GM18508 (cell line): ENCODE results near the gene RESF1.
"Not testable (repeated sequence)": the region's sequence is repeated elsewhere in the genome, so short reads cannot be mapped to it uniquely, and the experiment has no call there.

ENCODE experiments used
- ATAC-seq: cut with Tn5 transposase; IDR thresholded peaks from one replicate; pipeline ENCODE4 v1.9.1; 2021; ENCODE audit warnings: moderate number of reproducible peaks; ENCODE audit not compliant: insufficient read depth, unreplicated experiment

RESF1 gene

DNA sequence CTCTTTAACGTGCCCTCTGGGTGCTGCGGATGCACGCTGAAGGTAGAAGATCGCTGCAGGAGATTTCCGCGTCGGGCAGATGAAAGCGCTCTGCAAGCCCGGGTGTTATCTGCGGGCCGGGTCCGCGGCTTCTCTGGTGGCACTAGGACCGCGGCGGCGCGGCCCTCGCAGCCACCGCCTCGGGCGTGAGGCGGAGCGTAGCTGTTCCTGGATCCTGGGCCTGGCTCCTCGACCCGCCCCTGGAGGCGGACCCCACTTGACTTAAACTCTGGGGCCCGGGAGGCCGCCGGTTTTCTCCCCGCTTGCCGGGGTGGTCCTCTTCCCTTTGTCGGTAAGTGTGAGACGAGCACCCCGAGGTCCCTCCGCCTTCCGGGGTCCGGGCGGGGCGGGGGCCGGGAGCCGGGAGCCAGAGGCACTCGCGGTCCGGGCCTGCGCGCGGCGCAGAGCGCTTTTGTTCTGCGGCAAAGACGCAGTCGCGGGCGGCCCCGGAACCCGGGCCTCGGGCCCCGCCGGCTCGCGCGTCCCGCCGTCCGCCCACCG is at the start of gene RESF1:
TSS of gene RESF1 (plus strand) at position 255 of the 540 bp plus-strand sequence. CDS start 21,541 bp downstream, outside the sequence.
- ATAC-seq: no peak

DNA sequence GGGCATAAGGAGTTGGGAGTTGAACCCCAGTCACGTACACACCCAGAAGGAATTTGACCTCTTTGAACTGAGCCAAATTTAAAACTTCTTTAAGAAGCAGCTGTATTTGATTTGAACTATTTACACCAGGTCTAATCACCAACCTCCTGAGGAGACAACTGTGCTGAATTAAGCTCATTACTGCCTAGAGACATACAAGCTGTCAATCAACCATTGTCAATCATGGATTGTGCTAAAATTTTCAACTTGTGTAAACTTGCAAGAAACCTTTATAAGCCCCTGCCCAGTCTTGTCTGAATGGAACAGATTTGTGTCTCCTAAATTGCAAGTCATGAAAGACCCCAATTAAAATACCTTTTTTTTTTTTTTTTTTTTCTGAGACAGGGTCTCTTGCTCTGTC is 44.3 kb upstream of the RESF1 start:
- no peak for ATAC-seq

- ATAC-seq: no peak
These were observed 43.8 kb upstream of the RESF1 start for GRCh38 chr12:31915446-31915845.

GRCh38 chr12:31922341-31923062 is 36.7 kb upstream of the RESF1 start:
- ATAC-seq: no peak

GRCh38 chr12:31923063-31923412 is 36.2 kb upstream of the RESF1 start:
- ATAC-seq: no peak

DNA sequence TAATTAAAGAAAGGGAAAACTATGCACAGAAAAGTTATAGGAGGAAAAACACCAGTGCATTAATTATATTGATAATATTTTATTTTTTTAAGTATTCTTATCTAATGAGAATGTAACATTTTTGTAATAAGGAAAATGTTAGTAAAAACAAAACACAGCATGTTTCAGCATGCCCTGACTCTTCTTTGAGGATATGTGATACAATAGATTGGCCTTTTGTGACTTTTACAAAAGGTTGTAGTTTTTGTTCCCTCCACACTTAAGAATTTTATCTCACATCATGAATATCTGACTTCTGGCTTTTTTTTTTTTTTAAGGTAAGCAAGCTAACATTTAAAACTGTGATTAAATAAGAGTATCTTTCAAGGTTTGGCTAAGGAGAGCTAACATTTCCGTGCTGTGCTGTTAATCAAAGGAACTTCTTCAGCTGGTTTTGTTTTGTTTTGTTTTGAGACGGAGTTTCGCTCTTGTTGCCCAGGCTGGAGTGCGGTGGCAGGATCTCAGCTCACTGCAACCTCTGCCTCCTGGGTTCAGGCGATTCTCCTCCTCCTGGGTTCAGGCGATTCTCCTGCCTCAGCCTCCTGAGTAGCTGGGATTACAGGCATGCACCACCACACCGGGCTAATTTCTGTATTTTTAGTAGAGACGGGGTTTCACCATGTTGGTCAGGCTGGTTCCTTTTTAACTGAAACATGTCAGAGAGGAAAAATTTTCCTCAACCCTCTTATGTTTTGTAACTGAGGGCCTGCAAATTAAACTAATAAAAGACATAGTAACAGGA is 30.8 kb upstream of the RESF1 start:
- ATAC-seq: no peak

- no peak for ATAC-seq
These were observed 30.1 kb upstream of the RESF1 start for GRCh38 chr12:31929027-31929526.

GRCh38 chr12:31931796-31932715 is 27.2 kb upstream of the RESF1 start:
- no peak for ATAC-seq

DNA sequence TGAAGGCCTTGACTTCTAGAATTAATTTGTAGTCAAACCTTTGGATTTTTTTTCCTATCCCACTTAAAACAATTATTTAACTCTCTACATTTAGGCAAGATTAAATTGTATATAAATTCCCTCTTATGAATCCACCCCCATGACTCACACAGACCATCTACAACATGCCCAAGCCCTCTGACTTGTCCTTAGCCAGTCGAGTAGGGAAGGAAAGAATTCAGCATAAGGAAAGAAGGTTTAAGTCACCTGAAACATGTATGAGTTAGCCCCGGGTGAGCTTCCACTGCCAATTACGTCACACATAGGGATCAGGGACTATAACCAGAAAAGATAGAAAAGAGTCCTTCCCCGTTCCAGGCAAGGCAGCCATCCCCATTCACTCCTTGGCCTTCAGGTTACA is 14.9 kb upstream of the RESF1 start:
- ATAC-seq: no peak

- no peak for ATAC-seq
These were observed 11.2 kb upstream of the RESF1 start for GRCh38 chr12:31947971-31948370.

DNA sequence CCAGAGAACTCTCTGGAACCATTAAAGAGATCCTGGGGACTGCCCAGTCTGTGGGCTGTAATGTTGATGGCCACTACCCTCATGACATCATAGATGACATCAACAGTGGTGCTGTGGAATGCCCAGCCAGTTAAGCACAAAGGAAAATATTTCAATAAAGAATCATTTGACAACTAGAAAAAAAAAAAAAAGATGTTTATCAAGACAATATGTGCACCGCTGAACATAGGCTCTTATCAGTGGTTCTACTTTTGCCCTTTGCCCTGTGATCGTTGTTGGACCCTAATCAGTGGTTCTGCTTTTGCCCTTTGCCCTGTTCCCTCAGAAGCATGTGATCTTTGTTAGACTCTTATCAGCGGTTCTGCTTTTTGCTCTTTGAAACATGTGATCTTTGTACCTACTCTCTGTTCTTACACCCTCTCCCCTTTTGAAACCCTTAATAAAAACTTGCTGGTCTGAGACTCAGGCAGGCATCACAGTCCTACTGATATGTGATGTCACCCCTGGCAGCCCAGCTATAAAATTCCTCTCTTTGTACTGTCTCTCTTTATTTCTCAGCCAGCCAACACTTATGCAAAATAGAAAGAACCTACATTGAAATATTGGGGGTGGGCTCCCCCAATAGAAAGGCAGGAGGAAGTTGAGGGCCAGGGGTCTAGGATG is 10.4 kb upstream of the RESF1 start:
- ATAC-seq: not testable (repeated sequence)

DNA sequence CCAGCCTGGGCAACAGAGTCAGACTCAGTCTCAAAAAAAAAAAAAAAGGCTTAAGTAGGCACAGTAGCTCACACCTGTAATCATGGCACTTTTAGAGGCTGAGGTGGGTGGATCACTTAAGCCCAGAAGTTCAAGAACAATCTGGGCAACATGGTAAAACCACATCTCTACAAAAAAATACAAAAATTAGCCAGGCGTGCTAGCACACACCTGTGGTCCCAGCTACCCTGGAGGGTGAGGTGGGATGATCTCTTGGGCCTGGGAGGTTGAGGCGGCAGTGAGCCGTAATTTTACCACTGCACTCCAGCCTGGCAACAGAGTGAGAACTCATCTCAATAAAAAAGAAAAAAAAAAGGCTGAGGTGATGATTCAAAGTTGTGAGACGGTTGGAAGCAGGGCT is 9.1 kb upstream of the RESF1 start:
- no peak for ATAC-seq

DNA sequence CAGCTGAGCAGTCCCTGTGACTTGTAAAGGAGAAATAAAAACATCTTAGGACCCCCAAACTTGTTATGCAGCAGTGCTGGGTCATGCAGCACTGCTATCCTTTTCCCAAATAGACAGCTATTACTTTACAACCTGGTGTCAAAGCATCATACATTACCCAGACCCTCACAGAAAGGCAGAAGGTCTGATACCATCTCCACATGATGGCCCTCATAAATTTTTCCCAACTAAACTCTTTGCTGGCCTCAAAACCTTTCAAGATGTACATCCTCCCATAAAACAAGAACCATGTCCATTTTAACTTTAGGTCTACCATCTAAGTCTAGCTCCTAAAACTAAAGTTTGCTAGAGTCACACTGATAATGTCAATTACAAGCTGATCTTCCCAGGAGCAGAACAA is 8.7 kb upstream of the RESF1 start:
- no peak for ATAC-seq

GRCh38 chr12:31951008-31951407 is 8.2 kb upstream of the RESF1 start:
- ATAC-seq: no peak

- ATAC-seq: no peak
These were observed 7.3 kb upstream of the RESF1 start for GRCh38 chr12:31951939-31952338.

DNA sequence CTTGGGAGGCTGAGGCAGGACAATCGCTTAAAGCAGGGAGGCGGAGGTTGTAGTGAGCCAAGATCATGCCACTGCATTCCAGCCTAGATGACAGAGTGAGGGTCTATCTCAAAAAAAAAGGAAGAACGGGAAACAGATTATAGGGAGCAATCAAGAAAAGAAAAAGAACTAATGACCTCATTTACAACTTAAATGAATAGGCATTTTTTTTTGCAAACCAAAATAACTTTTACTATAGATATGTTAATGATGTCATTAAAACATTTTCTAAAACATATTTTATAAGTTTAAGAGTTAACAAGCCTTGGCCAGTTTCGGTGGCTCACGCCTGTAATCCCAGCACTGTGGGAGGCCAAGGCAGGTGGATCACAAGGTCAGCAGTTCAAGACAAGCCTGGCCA is 6.8 kb upstream of the RESF1 start:
- no peak for ATAC-seq

- no peak for ATAC-seq
These were observed 4.0 kb upstream of the RESF1 start for GRCh38 chr12:31954925-31955858.

DNA sequence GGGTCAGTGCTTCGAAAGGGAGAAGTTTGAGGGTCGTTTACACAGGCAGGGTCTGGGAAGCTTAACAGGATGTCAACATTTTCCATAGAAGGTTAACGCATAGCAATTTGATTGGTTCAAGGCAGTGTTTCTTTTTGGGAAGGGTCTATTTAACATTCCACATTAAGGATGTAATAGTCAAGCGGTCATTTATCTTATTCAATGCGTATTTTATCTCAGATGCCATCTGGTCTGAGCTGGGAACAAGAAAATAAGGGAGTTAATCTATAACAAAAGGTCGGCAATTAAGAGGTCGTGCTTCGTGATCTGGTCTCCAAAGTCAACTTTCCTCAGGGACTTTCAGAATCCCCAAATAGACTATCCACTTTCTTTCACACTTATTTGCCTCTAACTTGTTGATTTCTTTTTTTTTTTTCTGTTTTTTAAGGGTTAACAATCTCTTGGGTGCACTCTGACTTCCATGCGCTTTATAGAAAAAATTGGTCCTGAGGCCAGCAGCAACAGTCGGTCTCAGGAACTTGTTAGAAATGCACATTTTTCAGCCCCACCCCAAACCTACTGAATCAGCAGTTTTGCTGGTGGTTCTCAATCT is 550 bp upstream of the RESF1 start:
- no peak for ATAC-seq
